GM18873 (cell line): ENCODE results near the gene GPR18.
A peak's percentile ranks its signal among the peaks of the same experiment; 100 is the strongest.
"Not testable (repeated sequence)": the region's sequence is repeated elsewhere in the genome, so short reads cannot be mapped to it uniquely, and the experiment has no call there.

ENCODE experiments used
- ATAC-seq: cut with Tn5 transposase; IDR thresholded peaks from one replicate; pipeline ENCODE4 v1.9.1; 2021; ENCODE audit warnings: mild to moderate bottlenecking, moderate library complexity, moderate number of reproducible peaks; ENCODE audit not compliant: unreplicated experiment, low FRiP score

GPR18 gene

GRCh38 chr13:99269627-99270241, 11.6 kb upstream of the GPR18 start:
- ATAC-seq: no peak

- ATAC-seq: no peak
Measured at GRCh38 chr13:99268822-99269221, 10.6 kb upstream of the GPR18 start.

- ATAC-seq: no peak
Measured at GRCh38 chr13:99267927-99268326, 9.7 kb upstream of the GPR18 start.

- ATAC-seq: no peak
Measured at GRCh38 chr13:99266827-99267226, 8.6 kb upstream of the GPR18 start.

GRCh38 chr13:99265821-99266426, 7.7 kb upstream of the GPR18 start:
- ATAC-seq: no peak

- no peak for ATAC-seq
Measured at GRCh38 chr13:99265162-99265800, 7.1 kb upstream of the GPR18 start.

- ATAC-seq: no peak
Measured at GRCh38 chr13:99264051-99264450, 5.9 kb upstream of the GPR18 start.

- ATAC-seq: no peak
Measured at GRCh38 chr13:99263126-99263785, 5.1 kb upstream of the GPR18 start.

- no peak for ATAC-seq
Measured at GRCh38 chr13:99261059-99261458, 2.9 kb upstream of the GPR18 start.

- no peak for ATAC-seq
Measured at GRCh38 chr13:99260216-99260615, 2.0 kb upstream of the GPR18 start.

- ATAC-seq: peak; percentile 54
Measured at GRCh38 chr13:99258946-99259345, 767 bp upstream of the GPR18 start.

- ATAC-seq: no peak
Measured at GRCh38 chr13:99257291-99257690, 888 bp downstream of the GPR18 start.

GRCh38 chr13:99256709-99257108, 1.5 kb downstream of the GPR18 start:
- ATAC-seq: no peak

- ATAC-seq: no peak
Measured at GRCh38 chr13:99256283-99256682, 1.9 kb downstream of the GPR18 start.

- ATAC-seq: no peak
Measured at GRCh38 chr13:99255271-99255670, 2.9 kb downstream of the GPR18 start.

- no peak for ATAC-seq
Measured at GRCh38 chr13:99254830-99255229, 3.3 kb downstream of the GPR18 start.

- no peak for ATAC-seq
Measured at GRCh38 chr13:99251921-99252320, 6.3 kb downstream of the GPR18 start.

GRCh38 chr13:99250982-99251825, 7.0 kb downstream of the GPR18 start:
- no peak for ATAC-seq

GRCh38 chr13:99249606-99250005, 8.6 kb downstream of the GPR18 start:
- not testable (repeated sequence) for ATAC-seq

GRCh38 chr13:99249178-99249577, 9.0 kb downstream of the GPR18 start:
- ATAC-seq: not testable (repeated sequence)

GRCh38 chr13:99246100-99246499, 12.1 kb downstream of the GPR18 start:
- ATAC-seq: no peak
